DND-41 (cell line): ENCODE measurements around the gene POU6F2.

Experiments
- ATAC-seq: fragments of 200-7000 bp; cut with Tn5 transposase; 3 replicates; pipeline ENCODE4 v1.9.1; 2021; ENCODE audit warnings: low read depth; ENCODE audit not compliant: insufficient read depth
- DNase-seq: peaks from one replicate; pipeline ENCODE4 v3.0.0-alpha.2; 2020
- H2AFZ ChIP-seq: 2 replicates; pipeline ENCODE4 v1.6.0; 2012; ENCODE audit warnings: low read depth, low read length
- H3K27ac ChIP-seq: 2 replicates; pipeline ENCODE4 v1.5.1; 2012; ENCODE audit warnings: low read length, inconsistent platforms
- H3K27me3 ChIP-seq: fragments of 200-600 bp; sonication (generic); 2 replicates; pipeline ENCODE4 v1.6.0; 2012; ENCODE audit warnings: low read length, mild to moderate bottlenecking, inconsistent platforms; ENCODE audit not compliant: insufficient read depth, poor library complexity
- H3K36me3 ChIP-seq: 2 replicates; pipeline ENCODE4 v1.5.1; 2012; ENCODE audit warnings: low read length, inconsistent platforms; ENCODE audit not compliant: insufficient read depth
- H3K4me1 ChIP-seq: 2 replicates; pipeline ENCODE4 v1.5.1; 2012; ENCODE audit warnings: mild to moderate bottlenecking, low read length; ENCODE audit not compliant: insufficient read depth
- H3K4me2 ChIP-seq: 2 replicates; pipeline ENCODE4 v1.6.0; 2012; ENCODE audit warnings: mild to moderate bottlenecking, moderate library complexity, low read length, inconsistent platforms; ENCODE audit not compliant: insufficient read depth
- H3K4me3 ChIP-seq, 2 experiments: fragments of 200-600 bp in 1 of 2; shearing (Covaris generic) in 1 of 2; 2 replicates each; pipeline ENCODE4 v1.5.1; 2012 to 2016; ENCODE audit warnings: inconsistent platforms in 2 of 2, low read length in 2 of 2, mild to moderate bottlenecking in 2 of 2, low read depth in 1 of 2, moderate library complexity in 1 of 2
- H3K79me2 ChIP-seq: 2 replicates; pipeline ENCODE4 v1.6.0; 2012; ENCODE audit warnings: low read length, inconsistent platforms; ENCODE audit not compliant: insufficient read depth
- H3K9ac ChIP-seq: 2 replicates; pipeline ENCODE4 v1.6.0; 2012; ENCODE audit warnings: low read depth, mild to moderate bottlenecking, inconsistent platforms, low read length, moderate library complexity
- H3K9me3 ChIP-seq: 2 replicates; pipeline ENCODE4 v1.5.1; 2012; ENCODE audit warnings: low read length, moderate library complexity, mild to moderate bottlenecking, inconsistent platforms; ENCODE audit not compliant: insufficient read depth, severe bottlenecking
- H4K20me1 ChIP-seq: 2 replicates; pipeline ENCODE4 v1.6.0; 2012; ENCODE audit warnings: low read length; ENCODE audit not compliant: insufficient read depth
- EZH2 ChIP-seq: IDR thresholded peaks from 3 replicates; pipeline ENCODE4 v1.6.1; 2012; ENCODE audit warnings: borderline replicate concordance, low read depth, mild to moderate bottlenecking, moderate library complexity, low read length, inconsistent platforms; ENCODE audit not compliant: severe bottlenecking
- TF ChIP-seq, protein P1 (sequence below): IDR thresholded peaks from 2 replicates; pipeline ENCODE4 v1.5.1; 2012; ENCODE audit warnings: borderline replicate concordance, low read length, moderate library complexity, mild to moderate bottlenecking; ENCODE audit not compliant: poor library complexity, severe bottlenecking; ENCODE audit errors: extremely low read depth

Gene POU6F2

DNA sequence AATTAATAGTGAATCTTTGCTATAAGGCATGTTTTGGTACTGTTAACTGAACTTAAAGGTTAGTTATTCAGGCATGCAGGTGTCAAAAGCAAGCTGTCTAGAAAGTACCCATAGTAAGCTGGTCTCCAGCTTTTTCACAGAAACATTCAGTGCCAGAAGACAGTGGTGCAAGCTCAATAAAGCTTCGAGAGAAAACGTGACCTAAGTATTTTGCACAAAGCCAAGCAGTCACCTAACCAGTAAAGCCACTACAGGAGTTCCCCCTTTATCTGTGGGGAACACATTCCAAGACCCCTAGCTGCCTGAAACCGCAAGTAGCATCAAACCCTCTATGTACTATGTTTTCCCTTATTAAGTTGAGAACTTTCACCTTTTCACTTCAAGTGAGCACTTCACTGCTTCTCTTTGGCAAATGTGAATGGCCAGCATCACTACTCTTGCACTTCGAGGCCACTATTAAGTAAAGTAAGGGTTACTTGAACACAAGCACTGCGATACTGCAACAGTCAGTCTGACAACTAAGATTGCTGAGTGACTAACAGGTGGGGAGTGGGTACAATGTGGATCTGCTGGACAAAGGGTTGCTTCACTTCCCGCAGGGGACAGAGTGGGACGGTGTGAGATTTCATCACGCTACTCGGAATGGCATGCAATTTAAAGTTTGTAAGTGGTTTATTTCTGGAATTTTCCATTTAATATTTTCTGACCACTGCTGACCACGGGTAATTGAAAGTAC is 334.7 kb downstream of the POU6F2 start:
- Histone ChIP-seq H3K4me3 (no peak overlapping the region), H3K4me2 (no peak overlapping the region), H4K20me1 (no peaks in the 10 kb centered on the region), H3K36me3 (no peaks in the 10 kb centered on the region), H3K9ac (no peak overlapping the region), H3K79me2 (no peaks in the 10 kb centered on the region), H3K4me1 (no peaks in the 10 kb centered on the region), H3K9me3 (no peaks in the 10 kb centered on the region), H3K27ac (no peak overlapping the region), H3K27me3 (peaks cover 11% of the 10 kb centered on the region), H2AFZ (no peak overlapping the region)
- no peak for ATAC-seq
- TF ChIP-seq, protein P1, sequence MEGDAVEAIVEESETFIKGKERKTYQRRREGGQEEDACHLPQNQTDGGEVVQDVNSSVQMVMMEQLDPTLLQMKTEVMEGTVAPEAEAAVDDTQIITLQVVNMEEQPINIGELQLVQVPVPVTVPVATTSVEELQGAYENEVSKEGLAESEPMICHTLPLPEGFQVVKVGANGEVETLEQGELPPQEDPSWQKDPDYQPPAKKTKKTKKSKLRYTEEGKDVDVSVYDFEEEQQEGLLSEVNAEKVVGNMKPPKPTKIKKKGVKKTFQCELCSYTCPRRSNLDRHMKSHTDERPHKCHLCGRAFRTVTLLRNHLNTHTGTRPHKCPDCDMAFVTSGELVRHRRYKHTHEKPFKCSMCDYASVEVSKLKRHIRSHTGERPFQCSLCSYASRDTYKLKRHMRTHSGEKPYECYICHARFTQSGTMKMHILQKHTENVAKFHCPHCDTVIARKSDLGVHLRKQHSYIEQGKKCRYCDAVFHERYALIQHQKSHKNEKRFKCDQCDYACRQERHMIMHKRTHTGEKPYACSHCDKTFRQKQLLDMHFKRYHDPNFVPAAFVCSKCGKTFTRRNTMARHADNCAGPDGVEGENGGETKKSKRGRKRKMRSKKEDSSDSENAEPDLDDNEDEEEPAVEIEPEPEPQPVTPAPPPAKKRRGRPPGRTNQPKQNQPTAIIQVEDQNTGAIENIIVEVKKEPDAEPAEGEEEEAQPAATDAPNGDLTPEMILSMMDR, result no peak
- no peak for TF ChIP-seq EZH2
- no peak for DNase-seq

DNA sequence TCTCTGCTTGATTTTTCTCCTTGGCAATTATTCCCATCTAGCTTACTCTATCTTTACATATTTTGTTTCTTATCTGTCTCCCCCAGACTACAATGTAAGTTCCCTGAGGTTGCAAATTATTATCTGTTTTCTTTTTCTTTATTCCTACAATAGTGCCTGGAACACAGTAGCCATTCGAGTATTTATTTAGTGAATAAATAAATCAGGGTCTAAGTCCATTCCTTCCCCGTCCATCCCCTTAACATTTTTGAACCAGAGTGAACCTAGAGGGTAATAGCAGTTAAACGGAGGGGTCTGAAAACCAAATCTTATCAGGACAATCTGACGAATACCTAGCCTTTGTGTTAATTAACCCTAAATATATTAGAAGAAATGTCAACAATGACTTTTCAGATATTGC is 335.7 kb downstream of the POU6F2 start:
- Histone ChIP-seq H3K36me3 (no peaks in the 10 kb centered on the region), H3K9me3 (no peaks in the 10 kb centered on the region), H3K27me3 (peaks cover 11% of the 10 kb centered on the region), H3K79me2 (no peaks in the 10 kb centered on the region), H2AFZ (no peak overlapping the region), H4K20me1 (no peaks in the 10 kb centered on the region), H3K27ac (no peak overlapping the region), H3K4me1 (no peaks in the 10 kb centered on the region), H3K4me3 (no peak overlapping the region), H3K4me2 (no peak overlapping the region), H3K9ac (no peak overlapping the region)
- DNase-seq, result no peak
- TF ChIP-seq, protein P1, result no peak
- ATAC-seq, result no peak

DNA sequence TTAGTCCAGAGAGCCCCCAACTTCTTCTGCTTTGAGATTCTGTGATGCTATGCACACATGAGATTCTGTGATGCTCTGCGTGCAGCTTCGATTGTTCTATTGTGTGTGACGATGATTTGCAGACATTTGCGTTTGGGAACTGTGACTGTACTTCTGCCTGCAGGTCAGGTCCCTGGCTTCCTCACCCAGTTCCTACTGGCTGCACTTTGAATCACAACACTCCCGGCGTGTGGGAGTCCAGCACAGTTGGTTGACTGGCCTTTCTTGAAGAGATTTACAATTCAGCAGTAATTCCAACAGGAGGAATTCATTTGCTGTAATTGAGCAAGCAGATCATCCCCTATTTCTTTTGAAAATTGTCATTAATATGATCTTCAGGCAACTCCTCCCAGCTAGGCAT is 336.3 kb downstream of the POU6F2 start:
- Histone ChIP-seq H3K4me1 (no peaks in the 10 kb centered on the region), H2AFZ (no peak overlapping the region), H3K27me3 (peaks cover 11% of the 10 kb centered on the region), H3K79me2 (no peaks in the 10 kb centered on the region), H3K9ac (no peak overlapping the region), H4K20me1 (no peaks in the 10 kb centered on the region), H3K27ac (no peak overlapping the region), H3K4me3 (no peak overlapping the region), H3K9me3 (no peaks in the 10 kb centered on the region), H3K36me3 (no peaks in the 10 kb centered on the region), H3K4me2 (no peak overlapping the region)
- TF ChIP-seq, protein P1, result no peak
- TF ChIP-seq EZH2, result no peak
- ATAC-seq (no peak), DNase-seq (no peak)

DNA sequence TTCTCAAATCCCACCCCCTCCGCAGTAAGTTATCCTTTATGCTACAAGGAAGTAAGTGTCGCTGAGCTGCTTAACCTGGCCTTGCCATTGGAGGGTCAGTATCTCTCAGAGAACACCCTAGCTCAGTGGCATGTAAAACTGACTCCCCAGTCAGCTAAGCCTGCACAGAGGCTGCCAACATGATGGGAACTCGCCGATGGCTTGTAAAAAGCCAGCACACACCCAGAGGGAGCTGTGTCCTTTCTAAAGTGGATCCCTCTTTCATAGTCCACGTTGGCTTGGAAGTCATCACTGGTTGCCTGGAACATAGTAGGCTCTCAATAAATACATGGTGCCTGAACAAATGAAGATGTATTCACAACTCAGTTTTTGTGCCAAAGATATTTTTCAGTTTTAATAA is 339.4 kb downstream of the POU6F2 start:
- Histone ChIP-seq H3K4me1 (no peaks in the 10 kb centered on the region), H3K27me3 (peaks cover 9% of the 10 kb centered on the region), H3K27ac (no peak overlapping the region), H3K4me3 (no peak overlapping the region), H2AFZ (no peak overlapping the region), H3K79me2 (no peaks in the 10 kb centered on the region), H3K36me3 (no peaks in the 10 kb centered on the region), H3K4me2 (no peak overlapping the region), H3K9ac (no peak overlapping the region), H4K20me1 (no peaks in the 10 kb centered on the region), H3K9me3 (no peaks in the 10 kb centered on the region)
- TF ChIP-seq, protein P1, result no peak
- TF ChIP-seq EZH2, result no peak
- ATAC-seq (no peak), DNase-seq (no peak)
